Forelimb muscle (tissue), 1 donor: Measurements from ENCODE around the gene ANXA11. TPM values are rescaled to one million over a fixed set of nuclear protein-coding genes. Genes with fewer than 3 reads are reported as not detected.
"Not testable (repeated sequence)": the region's sequence is repeated elsewhere in the genome, so short reads cannot be mapped to it uniquely, and the experiment has no call there.

ENCODE experiments used
- DNase-seq: peaks from one replicate; pipeline ENCODE4 v3.0.0-alpha.2; 2013; ENCODE audit warnings: low read depth
- polyA plus RNA-seq: library from polyadenylated mRNA; unstranded; fragments of 120-200 nt; gene quantifications from one replicate; pipeline ENCODE4 v1.2.1, GENCODE V29; 2013; ENCODE audit not compliant: insufficient read length

ANXA11 gene
- polyA plus RNA-seq, 1 donor, result 95.1 TPM

DNA sequence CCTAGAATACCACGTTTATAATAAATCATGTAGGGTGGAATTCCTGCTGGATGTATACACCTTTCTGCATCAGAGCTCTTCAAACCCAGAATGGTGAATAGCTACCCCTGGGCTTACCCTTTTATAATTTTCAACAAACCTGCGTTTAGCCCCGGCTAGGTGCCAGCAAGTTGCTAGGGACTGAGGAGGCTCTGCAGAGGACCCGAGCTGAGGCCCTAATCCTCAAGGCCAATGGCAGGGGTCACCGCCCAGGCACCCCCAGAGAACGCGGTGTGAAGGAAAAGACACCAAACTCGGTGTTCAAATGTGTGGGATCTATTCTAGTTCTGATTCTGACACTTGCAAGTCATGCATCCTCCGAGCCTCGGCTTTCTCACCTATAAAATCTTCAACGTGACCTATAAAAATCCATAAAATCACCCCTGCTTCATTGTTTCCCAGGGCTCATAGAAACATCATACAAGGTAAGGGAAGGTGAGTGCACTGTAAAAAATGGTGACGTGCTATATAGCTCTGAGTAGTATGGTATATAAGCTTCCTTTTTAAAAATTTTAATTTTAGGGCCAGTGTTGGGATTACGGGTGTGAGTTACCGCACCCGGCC lies 2.5 kb upstream of the ANXA11 start:
- DNase-seq, result no peak

DNA sequence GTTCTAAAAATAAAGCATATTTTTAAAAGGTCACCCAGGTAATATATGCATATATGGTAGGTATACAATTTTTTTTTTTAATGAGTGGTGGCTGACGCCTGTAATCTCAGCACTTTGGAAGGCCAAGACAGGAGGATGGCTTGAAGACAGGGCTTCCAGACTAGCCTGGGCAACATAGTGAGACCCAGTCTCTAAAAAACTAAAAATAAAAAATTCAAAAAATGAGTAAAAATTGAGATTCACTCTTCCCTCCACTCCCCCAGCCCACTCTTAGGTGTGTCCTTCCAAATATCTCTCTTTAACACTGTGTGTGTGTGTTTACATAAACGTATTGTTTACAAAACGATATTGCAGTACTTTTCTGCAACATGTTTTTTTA lies 929 bp upstream of the ANXA11 start:
- no peak for DNase-seq

DNA sequence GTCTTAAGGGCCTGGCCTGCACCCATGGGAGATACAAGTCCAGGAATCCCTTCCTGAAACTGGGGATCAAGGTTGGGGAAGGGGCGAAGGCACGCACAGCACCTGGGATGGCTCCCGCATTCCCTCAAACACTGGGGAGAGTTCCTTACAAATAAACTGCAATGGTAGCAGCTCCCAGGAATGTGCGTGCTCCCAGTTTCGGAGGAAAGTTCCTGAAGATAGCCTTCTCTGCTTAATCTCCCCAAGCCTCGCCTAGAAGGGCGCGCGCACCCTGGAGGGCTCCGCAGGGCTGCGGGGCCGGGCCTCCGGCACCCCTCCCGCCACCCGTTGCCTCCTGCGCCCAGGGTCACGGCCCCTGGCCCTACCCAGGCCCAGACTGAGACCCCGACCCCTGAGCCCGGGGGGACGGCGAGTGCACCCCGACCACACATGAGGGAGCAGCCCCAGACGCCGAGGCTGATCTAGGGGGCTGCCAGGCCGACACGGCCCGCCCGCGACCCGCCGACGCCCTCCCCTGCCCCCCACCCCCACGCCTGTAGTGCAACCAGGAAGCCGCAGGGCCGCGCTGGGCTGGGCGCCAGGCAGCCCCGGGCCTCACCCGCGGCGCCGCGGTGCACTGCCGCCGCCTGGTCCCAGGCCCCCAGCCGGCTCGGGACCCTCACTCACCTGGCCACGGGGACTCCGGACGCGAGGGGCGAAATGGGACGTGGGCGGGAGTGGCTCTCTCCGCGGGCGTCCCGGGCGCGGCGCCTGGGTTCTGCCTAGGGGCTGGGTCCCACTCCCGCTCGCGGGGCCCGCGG lies 460 bp downstream of the ANXA11 start:
- DNase-seq, result no peak

DNA sequence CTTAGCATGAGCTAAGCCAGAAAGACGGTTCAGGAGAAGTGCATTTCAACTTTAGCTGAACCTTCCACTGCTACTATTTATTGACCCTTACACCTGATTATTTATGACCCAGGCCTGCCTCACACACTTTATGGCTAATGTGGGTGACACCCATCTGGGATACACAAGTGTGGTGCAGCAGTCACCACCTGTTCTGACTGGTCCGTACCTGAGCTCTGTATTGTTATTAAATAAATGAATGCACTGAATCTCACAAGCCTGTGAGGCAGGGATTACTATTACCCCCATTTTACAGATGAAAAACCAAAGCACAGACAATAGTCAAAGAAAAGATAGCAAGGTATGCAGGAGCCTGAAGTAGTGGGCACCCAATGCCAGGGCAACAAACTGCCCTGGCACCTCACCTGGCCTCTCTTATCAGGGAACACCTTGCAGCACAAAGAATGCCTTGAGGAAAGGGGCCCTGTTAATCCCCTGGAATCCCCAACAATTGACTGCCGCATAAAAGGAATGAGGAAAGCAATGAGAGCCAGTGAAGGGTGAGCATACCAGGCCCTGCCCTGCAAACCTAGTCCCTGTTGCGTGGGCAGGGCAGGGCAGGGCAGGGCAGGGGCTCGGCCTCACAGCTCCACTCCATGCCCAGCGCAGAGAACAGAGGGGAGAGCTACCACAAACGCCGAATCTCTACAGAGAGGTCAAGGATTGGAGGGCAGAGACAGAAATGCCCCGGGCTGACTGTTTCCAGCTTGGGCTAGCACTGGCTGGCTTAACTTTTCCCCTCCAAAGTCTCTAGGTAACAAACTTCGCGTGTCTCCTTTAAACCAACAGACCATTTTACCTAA lies 1.3 kb downstream of the ANXA11 start:
- DNase-seq, result no peak

DNA sequence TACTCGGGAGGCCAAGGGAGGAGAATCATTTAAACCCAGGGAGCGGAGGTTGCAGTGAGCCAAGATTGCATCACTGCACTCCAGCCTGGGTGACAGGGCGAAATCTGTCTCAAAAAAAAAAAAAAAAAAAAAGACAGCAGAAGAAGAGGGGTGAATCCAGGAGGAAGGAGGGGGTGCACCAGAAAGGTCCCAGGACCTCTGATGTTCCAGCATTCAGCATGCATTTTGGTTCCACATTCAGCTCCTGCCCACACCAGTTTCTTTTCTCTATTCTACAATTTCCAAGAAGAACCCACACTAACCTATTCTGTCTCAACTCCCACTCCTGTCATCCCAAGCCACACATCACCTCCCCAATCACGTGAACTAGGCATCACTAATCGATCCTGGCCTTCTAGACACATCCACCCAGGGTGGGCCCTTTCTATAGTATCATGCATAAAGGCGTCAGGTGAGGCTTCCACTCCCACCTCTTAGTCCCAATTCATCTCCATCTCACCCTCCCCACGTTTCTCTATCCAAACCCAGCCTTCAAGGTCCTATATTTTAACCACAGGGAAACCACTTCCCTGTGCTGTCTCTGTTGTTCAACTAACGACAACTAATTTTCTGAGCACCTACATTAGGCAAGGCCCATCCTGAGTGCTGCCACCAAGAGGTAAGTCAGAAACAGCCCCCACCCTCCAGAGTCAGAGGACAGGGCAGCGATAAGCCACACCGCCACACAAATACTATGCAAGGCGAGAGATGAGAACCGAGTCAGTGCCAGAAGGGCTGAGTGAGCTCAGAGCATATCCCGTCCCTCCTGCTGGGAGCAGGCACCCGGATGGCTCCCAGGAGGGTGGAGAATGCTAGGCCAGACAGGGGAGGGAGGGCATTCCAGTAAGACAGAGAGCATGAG lies 2.2 kb downstream of the ANXA11 start:
- no peak for DNase-seq

DNA sequence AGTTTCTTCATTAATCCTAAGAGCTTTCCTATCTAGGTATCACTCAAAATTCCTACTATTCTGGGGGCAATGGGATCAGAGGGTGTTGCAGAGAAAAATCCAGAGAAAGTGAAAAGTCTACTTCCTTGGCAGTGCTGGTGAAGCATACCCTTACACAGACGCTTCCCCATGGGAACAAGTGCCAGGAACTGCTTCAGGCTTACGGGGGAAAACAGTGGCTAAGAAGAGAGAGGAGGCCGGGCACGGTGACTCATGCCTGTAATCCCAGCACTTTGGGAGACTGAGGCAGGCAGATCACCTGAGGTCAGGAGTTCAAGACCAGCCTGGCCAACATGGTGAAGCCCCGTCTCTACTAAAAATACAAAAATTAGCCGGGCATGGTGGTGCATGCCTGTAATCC lies 2.8 kb downstream of the ANXA11 start:
- DNase-seq, result not testable (repeated sequence)

DNA sequence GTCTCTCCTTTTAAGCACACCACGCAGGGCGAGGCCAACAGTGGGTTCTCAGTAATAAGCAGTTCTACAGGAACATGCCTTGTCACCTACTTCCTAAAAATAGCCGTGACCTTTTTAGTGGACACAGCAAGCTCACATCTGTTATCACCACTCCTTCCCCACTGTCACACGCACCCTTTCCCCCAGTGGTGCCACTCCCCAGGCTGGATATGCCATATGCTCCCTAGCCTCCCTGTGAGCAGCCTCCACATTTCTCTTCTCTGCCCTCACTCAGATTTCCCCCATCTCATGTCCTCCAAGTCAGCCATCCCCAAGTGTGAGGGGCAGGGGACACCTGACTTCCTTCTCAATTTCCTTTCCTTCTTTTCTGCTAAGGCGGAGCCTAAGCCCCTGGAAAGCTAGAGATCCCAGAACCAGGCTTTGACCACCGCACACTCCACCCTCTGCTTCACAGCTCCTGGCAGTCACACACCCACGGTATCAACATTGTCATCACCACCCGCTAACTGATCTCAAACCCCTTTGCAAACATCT lies 3.7 kb downstream of the ANXA11 start:
- no peak for DNase-seq

DNA sequence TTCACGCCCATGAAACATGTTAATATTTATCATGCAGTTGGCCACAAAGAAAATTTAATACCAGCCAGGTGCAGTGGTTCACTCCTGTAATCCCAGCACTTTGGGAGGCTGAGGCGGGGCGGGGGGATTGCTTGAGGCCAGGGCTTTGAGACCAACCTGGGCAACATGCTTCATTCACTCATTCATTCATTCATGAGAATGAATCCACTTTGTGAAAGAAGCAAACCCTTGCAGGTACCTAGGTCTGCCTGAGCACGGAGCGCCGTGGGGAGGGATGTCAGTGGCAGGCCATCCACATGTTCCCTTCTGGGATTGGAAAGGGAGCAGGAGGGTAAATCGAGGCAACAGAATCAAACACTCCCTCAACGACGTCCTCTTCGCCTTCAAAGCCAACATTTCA lies 4.7 kb downstream of the ANXA11 start:
- no peak for DNase-seq

DNA sequence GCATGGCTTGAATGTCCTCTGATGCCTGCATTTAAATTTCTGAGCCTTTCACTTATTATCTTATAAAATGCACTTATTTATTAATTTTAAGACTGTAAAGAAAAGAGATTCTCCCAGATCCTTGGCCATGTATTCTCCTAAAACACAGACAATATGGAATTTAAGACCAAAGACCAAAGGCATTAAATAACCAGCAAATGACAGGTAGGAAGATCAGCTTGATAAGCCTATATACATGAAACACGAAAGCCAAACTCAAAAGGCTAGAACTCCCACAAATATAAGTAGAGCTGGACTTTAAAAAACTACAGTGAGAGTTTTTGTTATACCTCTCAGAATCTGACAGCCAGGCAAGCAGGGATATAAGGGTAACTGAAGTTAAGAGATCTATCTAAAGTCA lies 5.1 kb downstream of the ANXA11 start:
- DNase-seq, result no peak

DNA sequence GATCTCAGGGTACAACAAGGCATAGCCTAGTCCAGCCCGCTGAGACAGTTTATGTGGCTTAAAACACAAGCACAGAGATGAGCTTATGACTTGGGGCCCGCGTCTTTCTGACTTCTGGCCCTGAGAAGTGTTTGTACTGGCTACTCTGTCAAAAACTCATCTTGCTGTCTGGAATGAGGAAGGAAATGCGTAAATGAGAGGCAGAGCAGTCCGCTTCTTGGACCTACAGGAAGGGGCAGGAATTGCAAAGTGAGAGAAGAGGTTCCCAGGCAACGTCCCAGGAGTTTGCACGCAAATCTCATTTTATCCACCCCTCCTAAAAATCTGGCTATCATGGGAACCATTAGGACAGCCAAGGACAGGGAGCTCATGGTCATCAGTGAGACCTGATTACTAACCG lies 5.5 kb downstream of the ANXA11 start:
- DNase-seq, result no peak

DNA sequence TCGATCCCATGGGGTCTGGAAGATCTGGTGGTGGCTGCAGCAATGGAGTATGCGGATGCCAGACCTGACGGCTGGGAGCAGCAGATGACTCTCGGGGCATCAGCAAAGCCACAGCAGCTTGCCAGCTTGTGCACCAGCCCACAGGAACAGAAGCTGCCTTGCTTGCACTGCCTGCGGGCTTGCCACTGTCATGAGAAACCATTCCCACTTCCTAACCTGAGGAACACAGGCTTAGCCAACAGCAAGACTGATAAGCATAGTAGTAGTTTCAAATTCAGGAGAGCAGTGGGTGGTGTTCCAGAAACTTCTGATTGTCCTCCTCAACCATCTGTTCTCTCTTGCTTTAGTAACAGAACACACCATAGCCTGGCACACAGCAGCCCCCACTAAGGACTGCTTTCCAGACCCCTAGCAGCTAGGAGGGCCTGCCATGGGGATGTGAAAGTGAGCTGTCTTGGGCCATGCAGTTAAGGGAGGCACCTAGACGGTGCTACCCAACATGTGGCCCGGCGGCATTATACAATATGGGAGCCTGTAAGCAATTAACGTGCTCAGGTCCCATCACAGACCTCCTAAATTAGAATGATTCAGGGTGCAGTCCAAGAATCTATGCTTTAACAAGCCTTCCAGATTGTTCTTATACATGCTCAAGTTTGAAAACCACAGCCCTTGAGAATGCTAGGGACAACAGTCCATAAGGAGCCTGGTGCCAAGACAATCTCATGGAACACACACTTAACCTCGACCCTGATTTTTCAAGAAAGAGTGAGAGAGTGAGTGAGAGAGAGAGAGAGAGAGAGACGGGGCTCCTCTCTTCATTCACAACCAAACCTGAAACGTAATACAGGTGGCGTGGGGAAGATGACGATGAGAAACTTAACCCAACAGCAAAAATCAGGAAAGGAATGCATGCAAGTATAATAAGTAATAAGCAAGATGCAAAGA lies 7.1 kb downstream of the ANXA11 start:
- no peak for DNase-seq

DNA sequence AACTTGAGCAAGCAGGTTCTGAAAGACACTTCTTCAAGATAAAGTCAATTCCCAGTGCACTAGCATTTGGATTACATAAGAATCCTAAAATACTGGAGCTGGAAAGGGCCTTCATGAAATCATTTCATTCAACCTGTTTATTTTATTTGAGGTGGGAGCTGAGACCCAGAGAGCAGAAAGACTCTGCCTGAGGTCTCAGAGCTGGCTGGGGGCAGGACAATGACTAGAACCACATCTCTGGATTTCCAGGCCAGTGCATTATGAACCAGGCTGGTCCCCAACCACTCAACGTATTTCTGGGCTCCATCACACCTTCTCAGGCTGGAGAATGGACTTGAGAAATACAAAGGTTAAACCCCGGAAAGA lies 8.4 kb downstream of the ANXA11 start:
- no peak for DNase-seq

DNA sequence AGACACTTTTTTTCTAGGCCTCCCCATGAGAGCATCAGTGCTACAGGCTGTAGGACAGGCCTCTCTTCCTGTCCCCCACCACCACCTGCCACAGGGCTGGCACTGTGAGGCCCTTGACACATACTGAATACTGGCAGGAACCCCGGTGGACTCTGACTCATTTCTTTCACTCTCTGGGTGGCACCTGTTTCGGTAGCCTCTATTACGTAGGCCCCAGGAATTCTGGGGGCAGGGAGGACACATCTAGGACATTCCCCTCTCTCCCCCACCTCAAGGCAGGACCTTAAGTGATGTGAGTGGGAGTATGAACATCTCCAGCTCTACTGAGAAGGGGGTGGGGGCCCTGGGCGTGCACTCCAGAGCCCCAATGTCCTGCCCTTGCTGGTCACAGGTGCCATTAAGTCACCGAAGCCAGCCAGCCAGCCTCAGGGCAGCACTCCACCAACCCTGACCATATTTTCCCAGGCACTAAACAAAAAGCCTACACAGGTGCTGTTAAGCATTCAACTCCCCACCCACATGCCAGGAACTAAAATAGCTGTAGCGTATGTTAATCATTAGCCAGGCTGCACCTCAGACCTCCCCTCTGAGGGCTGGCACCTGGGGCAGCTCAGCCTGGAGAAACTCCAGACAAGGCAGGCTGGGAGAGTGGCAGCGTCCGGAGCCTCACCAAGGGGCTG lies 8.9 kb downstream of the ANXA11 start:
- no peak for DNase-seq

DNA sequence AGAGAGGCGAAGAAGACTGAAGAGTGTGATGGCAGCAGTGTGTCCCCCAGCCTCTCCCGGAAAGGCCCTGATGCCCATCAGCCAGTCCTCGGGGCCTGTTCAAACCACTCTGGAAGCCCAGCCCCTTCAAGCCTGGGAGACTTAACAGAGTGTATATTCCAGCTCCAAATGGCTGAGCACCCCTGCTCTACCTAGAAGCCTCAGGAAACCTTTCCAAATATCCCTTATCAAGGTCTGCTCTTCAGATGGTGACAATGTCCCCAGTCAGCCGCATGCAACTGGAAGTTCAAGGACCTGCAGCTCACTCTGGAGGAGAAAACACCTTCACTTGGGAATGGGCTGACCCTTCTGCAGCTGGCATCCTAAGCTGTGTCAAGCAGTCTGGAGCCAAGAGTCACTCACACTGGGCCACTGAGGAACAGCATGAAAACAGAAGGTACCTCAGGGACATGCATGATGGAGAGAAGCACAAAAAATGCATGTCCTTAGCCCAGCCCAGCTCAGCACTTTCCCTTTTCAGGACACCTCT lies 10.2 kb downstream of the ANXA11 start:
- DNase-seq, result no peak

DNA sequence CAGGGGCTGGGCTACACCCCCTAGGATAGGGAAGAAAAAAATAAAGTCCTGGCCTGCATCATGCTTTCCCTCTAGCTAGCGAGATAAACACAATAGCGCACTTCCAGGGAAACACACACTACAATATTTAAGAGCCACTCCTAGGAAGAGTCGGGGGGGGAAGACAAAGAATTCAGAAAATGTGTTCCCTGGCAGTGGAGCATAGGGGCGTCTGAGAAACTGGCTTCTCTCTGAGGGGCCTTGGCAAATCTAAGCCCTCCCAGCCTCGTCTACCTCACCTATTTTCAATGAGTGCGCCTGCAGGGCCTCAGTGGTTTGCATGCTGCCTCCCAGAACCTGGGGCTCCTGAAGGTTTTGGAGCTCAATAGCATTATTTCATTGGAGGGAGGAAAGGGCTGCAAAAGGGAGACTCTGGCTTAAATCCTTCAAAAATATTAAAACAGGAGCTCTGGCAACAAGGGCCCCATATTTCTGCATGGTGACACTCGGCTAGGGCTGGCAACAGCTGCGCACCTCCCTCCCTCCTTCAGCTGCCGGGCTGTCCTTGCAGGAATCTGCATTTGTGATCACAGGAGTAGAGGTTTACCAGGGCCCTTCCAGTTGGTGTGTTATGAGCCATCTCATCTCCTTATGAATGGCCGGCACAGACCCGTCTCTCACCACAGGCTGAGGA lies 10.8 kb downstream of the ANXA11 start:
- no peak for DNase-seq

DNA sequence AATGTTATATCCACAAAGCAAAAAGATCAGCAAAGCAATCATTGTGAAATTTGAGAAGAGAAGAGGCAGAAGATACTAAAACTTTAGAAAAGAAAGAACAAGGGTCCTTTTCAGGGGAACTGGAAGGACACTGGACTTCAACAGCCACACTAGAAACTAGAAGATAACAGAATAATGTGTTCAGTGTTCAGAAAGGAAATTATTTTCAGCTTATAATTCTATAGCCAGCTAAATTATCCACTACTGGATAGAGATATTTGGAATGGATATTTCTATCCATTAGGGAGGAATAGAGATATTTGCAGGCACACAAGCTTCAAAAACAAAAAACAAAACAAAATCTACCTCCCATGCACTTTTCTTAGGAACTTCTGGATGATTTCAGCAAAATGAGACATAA lies 12.8 kb downstream of the ANXA11 start:
- DNase-seq, result no peak

DNA sequence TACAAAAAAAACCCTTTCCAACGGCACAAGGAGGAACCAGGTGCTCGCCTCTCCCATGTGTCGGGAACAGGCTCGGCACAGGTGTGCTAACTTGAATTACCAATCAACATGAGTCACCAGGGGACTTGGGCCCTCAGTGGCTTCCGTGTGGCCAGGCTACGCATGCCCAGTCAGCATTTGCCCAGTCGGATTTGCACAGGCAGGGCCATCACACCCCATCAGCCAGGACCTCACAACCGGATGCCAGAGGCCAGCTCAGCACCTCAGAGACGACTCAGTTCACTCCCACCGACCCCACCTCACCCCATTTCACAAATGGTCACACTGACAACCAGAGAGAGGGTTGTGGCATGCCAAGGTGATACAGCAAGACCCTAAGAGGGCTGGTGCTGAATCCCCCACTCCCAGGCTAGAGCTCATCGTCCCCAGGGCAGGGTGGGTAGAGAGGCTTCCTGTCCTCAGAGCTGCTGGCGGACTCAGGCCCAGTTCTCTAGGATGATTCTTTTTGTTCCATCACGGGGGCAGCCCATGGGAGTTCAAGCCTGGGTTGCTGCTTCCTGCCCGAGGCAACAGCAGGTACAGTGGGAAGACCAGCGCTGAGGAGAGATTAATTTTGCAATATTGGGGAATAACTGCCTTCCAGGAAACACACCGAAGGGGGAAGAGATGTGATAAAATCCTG lies 13.6 kb downstream of the ANXA11 start:
- no peak for DNase-seq

DNA sequence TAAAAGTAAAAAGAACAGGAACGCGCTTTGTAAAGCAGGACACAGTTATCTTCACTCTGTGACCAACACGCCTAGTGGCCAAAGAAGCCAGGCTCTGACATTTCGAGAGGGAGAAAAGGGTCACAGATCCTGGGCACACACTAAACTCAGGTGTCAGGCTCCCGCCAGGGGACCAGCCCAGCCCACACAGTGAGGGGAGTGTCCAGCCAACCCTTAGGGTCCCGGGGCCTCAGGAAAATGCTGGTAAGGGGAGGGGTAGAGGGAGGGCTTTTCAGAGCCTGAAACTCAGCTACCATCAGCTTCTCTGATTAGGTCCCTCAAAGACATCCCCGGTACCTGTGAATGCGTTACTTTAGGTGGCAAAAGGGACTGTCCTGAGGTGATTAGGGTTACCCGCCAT lies 16.6 kb downstream of the ANXA11 start:
- DNase-seq, result no peak
